Right lobe of liver (tissue), 4 donors: ENCODE results near the gene CENPC.

Source experiments
- POLR2A ChIP-seq: fragments of 450-650 bp; IDR thresholded peaks from one replicate; pipeline ENCODE4 v1.6.1; 2017; ENCODE audit warnings: antibody characterized with exemption, mild to moderate bottlenecking
- TF ChIP-seq, protein P1 (sequence below), 4 donors: fragments of 200-600 bp in 3 of 4; fragments of 450-650 bp in 1 of 4; IDR thresholded peaks; one replicate each; pipeline versions ENCODE4 v1.5.1 to v1.8.0; 2016 to 2022; ENCODE audit warnings: antibody characterized with exemption in 4 of 4, mild to moderate bottlenecking in 2 of 4
- donor health status: DM: no; HTN: no; CAD: no.
- donor health status: DM: no; HTN: no; CAD: no.
- donor health status: DM: no; HTN: yes; CAD: no.

DNA sequence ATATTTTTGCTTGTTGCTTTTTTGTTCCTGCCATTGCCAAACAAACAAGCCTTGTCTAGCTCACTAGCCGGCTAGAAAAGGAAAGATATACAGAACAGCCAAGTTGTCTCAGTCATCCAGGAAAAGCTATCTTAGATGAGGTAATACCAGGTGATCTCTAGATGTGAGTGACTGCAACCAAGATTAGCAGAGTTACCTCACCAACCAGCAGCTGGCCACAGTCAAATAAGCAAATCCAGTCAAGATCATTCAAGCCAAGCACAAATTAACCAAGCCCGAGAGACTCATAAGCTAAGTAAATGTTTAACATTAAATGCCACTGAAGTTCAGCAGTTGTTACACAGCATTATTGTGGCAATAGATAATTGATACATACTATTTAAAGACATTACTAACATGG, 108.6 kb downstream of the CENPC start:
- TF ChIP-seq POLR2A: no peak
- TF ChIP-seq, protein P1, sequence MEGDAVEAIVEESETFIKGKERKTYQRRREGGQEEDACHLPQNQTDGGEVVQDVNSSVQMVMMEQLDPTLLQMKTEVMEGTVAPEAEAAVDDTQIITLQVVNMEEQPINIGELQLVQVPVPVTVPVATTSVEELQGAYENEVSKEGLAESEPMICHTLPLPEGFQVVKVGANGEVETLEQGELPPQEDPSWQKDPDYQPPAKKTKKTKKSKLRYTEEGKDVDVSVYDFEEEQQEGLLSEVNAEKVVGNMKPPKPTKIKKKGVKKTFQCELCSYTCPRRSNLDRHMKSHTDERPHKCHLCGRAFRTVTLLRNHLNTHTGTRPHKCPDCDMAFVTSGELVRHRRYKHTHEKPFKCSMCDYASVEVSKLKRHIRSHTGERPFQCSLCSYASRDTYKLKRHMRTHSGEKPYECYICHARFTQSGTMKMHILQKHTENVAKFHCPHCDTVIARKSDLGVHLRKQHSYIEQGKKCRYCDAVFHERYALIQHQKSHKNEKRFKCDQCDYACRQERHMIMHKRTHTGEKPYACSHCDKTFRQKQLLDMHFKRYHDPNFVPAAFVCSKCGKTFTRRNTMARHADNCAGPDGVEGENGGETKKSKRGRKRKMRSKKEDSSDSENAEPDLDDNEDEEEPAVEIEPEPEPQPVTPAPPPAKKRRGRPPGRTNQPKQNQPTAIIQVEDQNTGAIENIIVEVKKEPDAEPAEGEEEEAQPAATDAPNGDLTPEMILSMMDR (IDR thresholded peaks at IDR 0.05): no peak
